ENCODE results near the gene ALG1. TPM values are rescaled to one million over a fixed set of nuclear protein-coding genes. Genes with fewer than 3 reads are reported as not detected.

The ALG1 gene
- total and polyA plus RNA-seq, 2 donors (not counting 3 experiments of a cell fraction or from before 2014, with no cell fraction given) = 33.7 to 46.0 TPM

DNA sequence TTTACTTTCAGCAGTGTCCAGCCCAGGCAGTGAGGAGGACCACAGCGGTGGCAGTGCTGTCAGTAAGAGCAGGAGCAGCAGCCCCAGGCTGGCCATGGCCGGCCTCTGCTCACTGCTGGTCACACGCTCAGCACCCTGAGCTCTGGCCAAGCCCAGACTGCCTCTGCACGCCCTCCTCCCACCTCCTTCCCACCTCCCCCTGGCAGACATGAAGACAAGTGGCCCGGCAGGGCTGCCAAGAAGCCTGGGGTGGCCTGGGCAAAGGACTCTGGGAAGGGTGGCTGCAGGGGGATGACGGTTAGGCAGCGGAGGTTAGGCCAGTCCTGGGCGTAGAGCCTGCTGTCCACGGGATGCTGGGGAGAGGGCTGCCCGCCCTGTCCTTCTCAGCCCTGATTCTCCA, 5.8 kb upstream of the ALG1 start, which contains the start of gene C16orf89:
TSS of gene C16orf89 (minus strand) at position 144 of the 400 bp plus-strand sequence. CDS start at position 96, 48 bp downstream.
- dilution Hi-C loops (cut with MboI; ENCODE audit: extremely low pct_ligation_motif_present, low sequenced_read_pairs) (no loop called here), intact Hi-C loops (cut with micrococcal nuclease) (no loop called here)
- CTCF ChIA-PET = no interaction called here
- no peak within 1 kb of the TSS for H3K9ac ChIP-seq (replicated peaks; ENCODE audit: extremely low read depth, insufficient read depth, low read length)
- H2AFZ ChIP-seq (ENCODE audit: low read depth, low read length) = no peak within 1 kb of the TSS
- DNase-seq (ENCODE audit: low read depth, low spot score) = no peak
- TF ChIP-seq JUN (IDR thresholded peaks at IDR 0.05; ENCODE audit: borderline replicate concordance, insufficient read depth, insufficient read length, low read depth) (no peak), GATA2 (IDR thresholded peaks at IDR 0.05; ENCODE audit: insufficient read depth, insufficient read length, low read depth, low read length) (no peak), POLR2AphosphoS5 (IDR thresholded peaks at IDR 0.05; ENCODE audit: insufficient read depth, low read depth, low read length) (no peak), MYC (IDR thresholded peaks at IDR 0.05; ENCODE audit: low read depth, low read length) (no peak), EZH2 (IDR thresholded peaks at IDR 0.05; ENCODE audit: borderline replicate concordance, low read depth, low read length, severe bottlenecking) (no peak), POLR2A (IDR thresholded peaks at IDR 0.05; ENCODE audit: low read depth, low read length) (no peak)
- TF ChIP-seq, protein P1, sequence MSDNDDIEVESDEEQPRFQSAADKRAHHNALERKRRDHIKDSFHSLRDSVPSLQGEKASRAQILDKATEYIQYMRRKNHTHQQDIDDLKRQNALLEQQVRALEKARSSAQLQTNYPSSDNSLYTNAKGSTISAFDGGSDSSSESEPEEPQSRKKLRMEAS (IDR thresholded peaks at IDR 0.05; ENCODE audit: insufficient read depth, insufficient read length) = no peak
- H3K4me3 ChIP-seq (replicated peaks in 1 of 3; ENCODE audit: insufficient read depth in 1 of 3, low read depth in 1 of 3, low read length in 3 of 3) = no peak within 1 kb of the TSS
- POLR2A ChIA-PET = no interaction called here
- H3K4me1 ChIP-seq (ENCODE audit: control insufficient read depth, extremely low read depth, insufficient read depth, low read length) = no peaks in the 10 kb centered on the region
- no peaks in the 10 kb centered on the region for H3K36me3 ChIP-seq (ENCODE audit: control insufficient read depth in 2 of 2, extremely low read depth in 1 of 2, insufficient read depth in 2 of 2, low read length in 2 of 2)
- H3K4me2 ChIP-seq (ENCODE audit: insufficient read depth, low read length) = no peak within 1 kb of the TSS
- no peaks in the 10 kb centered on the region for H4K20me1 ChIP-seq (replicated peaks; ENCODE audit: control insufficient read depth, extremely low read depth, insufficient read depth, low read length)
- no peak within 1 kb of the TSS for H3K27ac ChIP-seq (ENCODE audit: insufficient read depth, low read depth, low read length)
- no peak for FAIRE-seq
- no peaks in the 10 kb centered on the region for H3K9me1 ChIP-seq (replicated peaks; ENCODE audit: control insufficient read depth, extremely low read depth, insufficient read depth, low read length)
- no TSS peak for BruUV-seq (replicated peaks)
- peaks cover 0 to 3% of the 10 kb centered on the region in 2 experiments for H3K27me3 ChIP-seq (ENCODE audit: control insufficient read depth in 2 of 2, insufficient read depth in 2 of 2, low read length in 2 of 2)
- H3K79me2 ChIP-seq (ENCODE audit: control insufficient read depth, insufficient read depth, low read length) = no peaks in the 10 kb centered on the region
- no peaks in the 10 kb centered on the region for H3K9me3 ChIP-seq (replicated peaks; ENCODE audit: control insufficient read depth, insufficient read depth, low read length)

GRCh38 chr16:5066511-5066910, 5.1 kb upstream of the ALG1 start:
- Histone ChIP-seq H3K4me2 (ENCODE audit: insufficient read depth, low read length) (no peak overlapping the region), H3K27ac (ENCODE audit: insufficient read depth, low read depth, low read length) (no peak overlapping the region), H4K20me1 (replicated peaks; ENCODE audit: control insufficient read depth, extremely low read depth, insufficient read depth, low read length) (no peaks in the 10 kb centered on the region), H3K36me3 (ENCODE audit: control insufficient read depth in 2 of 2, extremely low read depth in 1 of 2, insufficient read depth in 2 of 2, low read length in 2 of 2) (no peaks in the 10 kb centered on the region), H3K4me3 (replicated peaks in 1 of 3; ENCODE audit: insufficient read depth in 1 of 3, low read depth in 1 of 3, low read length in 3 of 3) (no peak overlapping the region), H3K9me3 (replicated peaks; ENCODE audit: control insufficient read depth, insufficient read depth, low read length) (no peaks in the 10 kb centered on the region), H3K79me2 (ENCODE audit: control insufficient read depth, insufficient read depth, low read length) (no peaks in the 10 kb centered on the region), H3K4me1 (ENCODE audit: control insufficient read depth, extremely low read depth, insufficient read depth, low read length) (no peaks in the 10 kb centered on the region), H3K9ac (replicated peaks; ENCODE audit: extremely low read depth, insufficient read depth, low read length) (no peak overlapping the region), H3K9me1 (replicated peaks; ENCODE audit: control insufficient read depth, extremely low read depth, insufficient read depth, low read length) (no peaks in the 10 kb centered on the region), H3K27me3 (ENCODE audit: control insufficient read depth in 2 of 2, insufficient read depth in 2 of 2, low read length in 2 of 2) (peaks cover 0 to 3% of the 10 kb centered on the region in 2 experiments), H2AFZ (ENCODE audit: low read depth, low read length) (no peak overlapping the region)
- dilution Hi-C loops (cut with MboI; ENCODE audit: extremely low pct_ligation_motif_present, low sequenced_read_pairs) (no loop called here), intact Hi-C loops (cut with micrococcal nuclease) (no loop called here)
- POLR2A ChIA-PET = no interaction called here
- DNase-seq (ENCODE audit: low read depth, low spot score) = no peak
- no TSS peak for BruUV-seq (replicated peaks)
- TF ChIP-seq EZH2 (IDR thresholded peaks at IDR 0.05; ENCODE audit: borderline replicate concordance, low read depth, low read length, severe bottlenecking) (no peak), FOS (IDR thresholded peaks at IDR 0.05; ENCODE audit: borderline replicate concordance, insufficient read depth, low read length) (no peak), POLR2A (IDR thresholded peaks at IDR 0.05; ENCODE audit: low read depth, low read length) (no peak), JUN (IDR thresholded peaks at IDR 0.05; ENCODE audit: borderline replicate concordance, insufficient read depth, insufficient read length, low read depth) (no peak), MYC (IDR thresholded peaks at IDR 0.05; ENCODE audit: low read depth, low read length) (no peak), GATA2 (IDR thresholded peaks at IDR 0.05; ENCODE audit: insufficient read depth, insufficient read length, low read depth, low read length) (no peak), CTCF (IDR thresholded peaks at IDR 0.05; ENCODE audit: extremely low read depth in 1 of 2, insufficient read depth in 1 of 2, low read depth in 1 of 2, low read length in 2 of 2) (no peak), POLR2AphosphoS5 (IDR thresholded peaks at IDR 0.05; ENCODE audit: insufficient read depth, low read depth, low read length) (no peak)
- TF ChIP-seq, protein P1 (IDR thresholded peaks at IDR 0.05; ENCODE audit: insufficient read depth, insufficient read length) = no peak
- CTCF ChIA-PET = no interaction called here
- no peak for FAIRE-seq
